HepG2 (cell line): ENCODE measurements around the gene BLOC1S4. TPM values are rescaled to one million over a fixed set of nuclear protein-coding genes. Genes with fewer than 3 reads are reported as not detected.

Experiments
- CBFB ChIP-seq: sonication (generic); formaldehyde crosslinking; IDR thresholded peaks from 2 replicates; pipeline ENCODE4 v1.4.0; 2020; ENCODE audit warnings: missing genetic modification reagents
- HMG20B ChIP-seq: conservative IDR thresholded peaks from 2 replicates; pipeline ENCODE4 v1.6.1; 2016; ENCODE audit warnings: missing genetic modification reagents, missing compliant biosample characterization
- MED1 ChIP-seq: sonication (generic); formaldehyde crosslinking; IDR thresholded peaks from 2 replicates; pipeline ENCODE4 v1.4.0; 2020; ENCODE audit warnings: missing genetic modification reagents
- RBM39 ChIP-seq: fragments of 200-400 bp; formaldehyde crosslinking; IDR thresholded peaks from one replicate; pipeline ENCODE4 v1.6.1; 2018; ENCODE audit warnings: antibody characterized with exemption, mild to moderate bottlenecking, low read depth, low read length; ENCODE audit not compliant: poor library complexity, severe bottlenecking
- RORA ChIP-seq: sonication (generic); formaldehyde crosslinking; IDR thresholded peaks from 2 replicates; pipeline ENCODE4 v1.5.0; 2020; ENCODE audit warnings: mild to moderate bottlenecking, missing genetic modification reagents, moderate library complexity
- STAG1 ChIP-seq: sonication (generic); formaldehyde crosslinking; IDR thresholded peaks from 2 replicates; pipeline ENCODE4 v1.4.0; 2020; ENCODE audit warnings: missing genetic modification reagents
- TBX2 ChIP-seq: sonication (generic); formaldehyde crosslinking; IDR thresholded peaks from 2 replicates; pipeline ENCODE4 v1.5.0; 2020; ENCODE audit warnings: missing genetic modification reagents, mild to moderate bottlenecking, borderline replicate concordance
- ZBTB20 ChIP-seq: sonication (generic); formaldehyde crosslinking; IDR thresholded peaks from 2 replicates; pipeline ENCODE4 v1.8.1; 2023; ENCODE audit warnings: missing genetic modification reagents, low read depth, mild to moderate bottlenecking, borderline replicate concordance
- ZNF33A ChIP-seq: sonication (generic); formaldehyde crosslinking; IDR thresholded peaks from 2 replicates; pipeline ENCODE4 v1.5.1; 2020; ENCODE audit warnings: missing genetic modification reagents, mild to moderate bottlenecking, moderate library complexity, borderline replicate concordance
- ZNF501 ChIP-seq: sonication (generic); formaldehyde crosslinking; IDR thresholded peaks from 2 replicates; pipeline ENCODE4 v1.5.1; 2020; ENCODE audit warnings: mild to moderate bottlenecking, moderate library complexity, missing genetic modification reagents
- ZNF777 ChIP-seq: sonication (generic); formaldehyde crosslinking; IDR thresholded peaks from 2 replicates; pipeline ENCODE4 v1.4.0; 2020; ENCODE audit warnings: missing genetic modification reagents
- ZNF816 ChIP-seq: sonication (generic); formaldehyde crosslinking; IDR thresholded peaks from 2 replicates; pipeline ENCODE4 v1.8.0; 2022; ENCODE audit warnings: missing genetic modification reagents, mild to moderate bottlenecking, borderline replicate concordance
- ZSCAN22 ChIP-seq: sonication (generic); formaldehyde crosslinking; IDR thresholded peaks from 2 replicates; pipeline ENCODE4 v1.4.0; 2020; ENCODE audit warnings: mild to moderate bottlenecking, missing genetic modification reagents
- polyA plus RNA-seq, 8 experiments: library from polyadenylated mRNA; depleted of rRNA in 3 of 8; stranded (reverse) in 7 of 8; unstranded in 1 of 8; fragments of >200 nt; fragmentation: Illumina TruSeq in 4 of 8; extraction: Trizol in 4 of 8; gene quantifications; 2 replicates each; pipeline versions ENCODE4 v1.2.1 to v1.2.3, GENCODE V29; 2011 to 2016; ENCODE audit warnings: low read depth in 4 of 8, missing spikeins in 1 of 8, mixed read lengths in 1 of 8; ENCODE audit not compliant: insufficient read depth in 1 of 8
- total RNA-seq, 5 experiments: library from RNA; depleted of rRNA; stranded (reverse); fragments of >200 nt; fragmentation: Illumina TruSeq; extraction: Trizol; gene quantifications; 2 replicates each; pipeline ENCODE4 v1.2.3, GENCODE V29; 2016; ENCODE audit warnings: low read depth in 1 of 5
- TF ChIP-seq, protein P1 (sequence below): sonication (generic); formaldehyde crosslinking; IDR thresholded peaks from 2 replicates; pipeline ENCODE4 v1.4.0; 2020; ENCODE audit warnings: mild to moderate bottlenecking, missing genetic modification reagents
- TF ChIP-seq, protein P2 (sequence below): IDR thresholded peaks from 2 replicates; pipeline ENCODE4 v1.6.1; 2012; ENCODE audit warnings: low read length, improper control_type of control experiment
- TF ChIP-seq, protein P3 (sequence below): IDR thresholded peaks from 2 replicates; pipeline ENCODE4 v1.6.1; 2016
- TF ChIP-seq, protein P4 (sequence below): sonication (generic); formaldehyde crosslinking; IDR thresholded peaks from 2 replicates; pipeline ENCODE4 v1.9.0; 2022; ENCODE audit warnings: missing genetic modification reagents, mild to moderate bottlenecking, borderline replicate concordance
- TF ChIP-seq, protein P5 (sequence below): sonication (generic); formaldehyde crosslinking; IDR thresholded peaks from 2 replicates; pipeline ENCODE4 v1.5.1; 2020; ENCODE audit warnings: mild to moderate bottlenecking, missing genetic modification reagents, borderline replicate concordance

The BLOC1S4 gene
- total and polyA plus RNA-seq, 2 of the 13 experiments (the other 11 are each of a cell fraction or from before 2014, with no cell fraction given), result 15.5 to 20.9 TPM

DNA sequence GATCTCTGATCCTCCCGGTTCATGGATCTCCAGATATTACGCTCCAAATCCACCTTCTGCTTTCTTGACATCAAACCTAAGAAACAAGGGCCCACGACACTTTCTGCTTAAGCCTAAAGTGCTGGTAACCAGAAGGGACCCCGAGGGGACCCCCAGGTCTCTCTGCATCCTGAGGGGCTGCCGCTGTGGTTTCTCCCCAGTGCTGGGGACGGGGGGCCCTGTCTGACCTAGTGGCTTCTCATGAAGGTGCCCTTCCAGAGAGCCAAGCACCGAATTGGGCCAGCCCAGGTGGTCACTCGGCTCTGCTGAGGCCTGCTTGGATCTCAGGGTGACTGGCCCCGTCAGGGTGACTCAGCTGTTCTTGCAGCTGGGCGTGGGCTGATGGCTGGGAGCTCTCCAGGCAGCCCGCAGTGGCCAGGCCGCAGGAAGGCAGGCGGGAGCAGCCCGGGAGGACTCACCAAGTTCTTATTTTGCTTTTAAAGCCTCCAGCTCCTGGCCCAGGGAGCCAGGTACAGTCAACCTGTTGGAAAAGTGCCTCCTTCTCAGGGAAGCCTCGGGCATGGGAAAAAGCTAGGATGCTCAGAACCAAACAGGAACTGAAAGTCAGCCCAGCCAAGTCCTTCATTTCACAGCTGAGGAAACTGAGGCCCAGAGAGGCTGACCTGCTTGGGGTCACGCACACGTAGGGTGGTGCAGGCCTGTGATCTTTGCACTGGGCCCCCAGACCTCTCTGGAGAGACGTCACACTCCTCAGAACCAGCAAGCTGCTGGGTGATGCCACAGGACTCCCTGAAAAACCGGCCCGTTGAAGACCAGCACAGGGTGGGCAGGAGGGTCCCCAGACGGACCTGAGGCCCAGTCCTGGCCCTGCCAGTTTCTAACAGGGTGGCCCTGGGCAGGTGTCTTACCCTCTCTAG, 16.7 kb downstream of the BLOC1S4 start (continued):
- no peak for TF ChIP-seq HMG20B (CRISPR knock-in tag)
- TF ChIP-seq STAG1 (CRISPR knock-in tag), result peak; percentile 19; the same call in 1 of the 2 replicates
- TF ChIP-seq TBX2 (CRISPR knock-in tag), result no peak
- TF ChIP-seq, protein P1, sequence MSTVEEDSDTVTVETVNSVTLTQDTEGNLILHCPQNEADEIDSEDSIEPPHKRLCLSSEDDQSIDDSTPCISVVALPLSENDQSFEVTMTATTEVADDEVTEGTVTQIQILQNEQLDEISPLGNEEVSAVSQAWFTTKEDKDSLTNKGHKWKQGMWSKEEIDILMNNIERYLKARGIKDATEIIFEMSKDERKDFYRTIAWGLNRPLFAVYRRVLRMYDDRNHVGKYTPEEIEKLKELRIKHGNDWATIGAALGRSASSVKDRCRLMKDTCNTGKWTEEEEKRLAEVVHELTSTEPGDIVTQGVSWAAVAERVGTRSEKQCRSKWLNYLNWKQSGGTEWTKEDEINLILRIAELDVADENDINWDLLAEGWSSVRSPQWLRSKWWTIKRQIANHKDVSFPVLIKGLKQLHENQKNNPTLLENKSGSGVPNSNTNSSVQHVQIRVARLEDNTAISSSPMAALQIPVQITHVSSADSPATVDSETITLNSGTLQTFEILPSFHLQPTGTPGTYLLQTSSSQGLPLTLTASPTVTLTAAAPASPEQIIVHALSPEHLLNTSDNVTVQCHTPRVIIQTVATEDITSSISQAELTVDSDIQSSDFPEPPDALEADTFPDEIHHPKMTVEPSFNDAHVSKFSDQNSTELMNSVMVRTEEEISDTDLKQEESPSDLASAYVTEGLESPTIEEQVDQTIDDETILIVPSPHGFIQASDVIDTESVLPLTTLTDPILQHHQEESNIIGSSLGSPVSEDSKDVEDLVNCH (CRISPR knock-in tag), result no peak
- no peak for TF ChIP-seq ZNF816 (CRISPR knock-in tag)
- TF ChIP-seq RORA (CRISPR knock-in tag), result no peak
- TF ChIP-seq, protein P2, sequence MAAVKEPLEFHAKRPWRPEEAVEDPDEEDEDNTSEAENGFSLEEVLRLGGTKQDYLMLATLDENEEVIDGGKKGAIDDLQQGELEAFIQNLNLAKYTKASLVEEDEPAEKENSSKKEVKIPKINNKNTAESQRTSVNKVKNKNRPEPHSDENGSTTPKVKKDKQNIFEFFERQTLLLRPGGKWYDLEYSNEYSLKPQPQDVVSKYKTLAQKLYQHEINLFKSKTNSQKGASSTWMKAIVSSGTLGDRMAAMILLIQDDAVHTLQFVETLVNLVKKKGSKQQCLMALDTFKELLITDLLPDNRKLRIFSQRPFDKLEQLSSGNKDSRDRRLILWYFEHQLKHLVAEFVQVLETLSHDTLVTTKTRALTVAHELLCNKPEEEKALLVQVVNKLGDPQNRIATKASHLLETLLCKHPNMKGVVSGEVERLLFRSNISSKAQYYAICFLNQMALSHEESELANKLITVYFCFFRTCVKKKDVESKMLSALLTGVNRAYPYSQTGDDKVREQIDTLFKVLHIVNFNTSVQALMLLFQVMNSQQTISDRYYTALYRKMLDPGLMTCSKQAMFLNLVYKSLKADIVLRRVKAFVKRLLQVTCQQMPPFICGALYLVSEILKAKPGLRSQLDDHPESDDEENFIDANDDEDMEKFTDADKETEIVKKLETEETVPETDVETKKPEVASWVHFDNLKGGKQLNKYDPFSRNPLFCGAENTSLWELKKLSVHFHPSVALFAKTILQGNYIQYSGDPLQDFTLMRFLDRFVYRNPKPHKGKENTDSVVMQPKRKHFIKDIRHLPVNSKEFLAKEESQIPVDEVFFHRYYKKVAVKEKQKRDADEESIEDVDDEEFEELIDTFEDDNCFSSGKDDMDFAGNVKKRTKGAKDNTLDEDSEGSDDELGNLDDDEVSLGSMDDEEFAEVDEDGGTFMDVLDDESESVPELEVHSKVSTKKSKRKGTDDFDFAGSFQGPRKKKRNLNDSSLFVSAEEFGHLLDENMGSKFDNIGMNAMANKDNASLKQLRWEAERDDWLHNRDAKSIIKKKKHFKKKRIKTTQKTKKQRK, result no peak
- TF ChIP-seq ZNF501, result no peak
- TF ChIP-seq MED1 (CRISPR knock-in tag), result peak; percentile 87
- TF ChIP-seq, protein P3, sequence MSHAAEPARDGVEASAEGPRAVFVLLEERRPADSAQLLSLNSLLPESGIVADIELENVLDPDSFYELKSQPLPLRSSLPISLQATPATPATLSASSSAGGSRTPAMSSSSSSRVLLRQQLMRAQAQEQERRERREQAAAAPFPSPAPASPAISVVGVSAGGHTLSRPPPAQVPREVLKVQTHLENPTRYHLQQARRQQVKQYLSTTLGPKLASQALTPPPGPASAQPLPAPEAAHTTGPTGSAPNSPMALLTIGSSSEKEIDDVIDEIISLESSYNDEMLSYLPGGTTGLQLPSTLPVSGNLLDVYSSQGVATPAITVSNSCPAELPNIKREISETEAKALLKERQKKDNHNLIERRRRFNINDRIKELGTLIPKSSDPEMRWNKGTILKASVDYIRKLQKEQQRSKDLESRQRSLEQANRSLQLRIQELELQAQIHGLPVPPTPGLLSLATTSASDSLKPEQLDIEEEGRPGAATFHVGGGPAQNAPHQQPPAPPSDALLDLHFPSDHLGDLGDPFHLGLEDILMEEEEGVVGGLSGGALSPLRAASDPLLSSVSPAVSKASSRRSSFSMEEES (CRISPR knock-in tag), result no peak
- no peak for TF ChIP-seq ZNF777 (CRISPR knock-in tag)
- TF ChIP-seq ZBTB20 (CRISPR knock-in tag), result no peak; the same call in 1 of the 2 replicates
- TF ChIP-seq RBM39, result no peak
- TF ChIP-seq, protein P4, sequence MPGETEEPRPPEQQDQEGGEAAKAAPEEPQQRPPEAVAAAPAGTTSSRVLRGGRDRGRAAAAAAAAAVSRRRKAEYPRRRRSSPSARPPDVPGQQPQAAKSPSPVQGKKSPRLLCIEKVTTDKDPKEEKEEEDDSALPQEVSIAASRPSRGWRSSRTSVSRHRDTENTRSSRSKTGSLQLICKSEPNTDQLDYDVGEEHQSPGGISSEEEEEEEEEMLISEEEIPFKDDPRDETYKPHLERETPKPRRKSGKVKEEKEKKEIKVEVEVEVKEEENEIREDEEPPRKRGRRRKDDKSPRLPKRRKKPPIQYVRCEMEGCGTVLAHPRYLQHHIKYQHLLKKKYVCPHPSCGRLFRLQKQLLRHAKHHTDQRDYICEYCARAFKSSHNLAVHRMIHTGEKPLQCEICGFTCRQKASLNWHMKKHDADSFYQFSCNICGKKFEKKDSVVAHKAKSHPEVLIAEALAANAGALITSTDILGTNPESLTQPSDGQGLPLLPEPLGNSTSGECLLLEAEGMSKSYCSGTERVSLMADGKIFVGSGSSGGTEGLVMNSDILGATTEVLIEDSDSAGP (CRISPR knock-in tag), result peak; percentile 42; the same call in 1 of the 2 replicates
- no peak for TF ChIP-seq CBFB (CRISPR knock-in tag)
- TF ChIP-seq ZSCAN22 (CRISPR knock-in tag), result no peak
- no peak for TF ChIP-seq ZNF33A
- TF ChIP-seq, protein P5, sequence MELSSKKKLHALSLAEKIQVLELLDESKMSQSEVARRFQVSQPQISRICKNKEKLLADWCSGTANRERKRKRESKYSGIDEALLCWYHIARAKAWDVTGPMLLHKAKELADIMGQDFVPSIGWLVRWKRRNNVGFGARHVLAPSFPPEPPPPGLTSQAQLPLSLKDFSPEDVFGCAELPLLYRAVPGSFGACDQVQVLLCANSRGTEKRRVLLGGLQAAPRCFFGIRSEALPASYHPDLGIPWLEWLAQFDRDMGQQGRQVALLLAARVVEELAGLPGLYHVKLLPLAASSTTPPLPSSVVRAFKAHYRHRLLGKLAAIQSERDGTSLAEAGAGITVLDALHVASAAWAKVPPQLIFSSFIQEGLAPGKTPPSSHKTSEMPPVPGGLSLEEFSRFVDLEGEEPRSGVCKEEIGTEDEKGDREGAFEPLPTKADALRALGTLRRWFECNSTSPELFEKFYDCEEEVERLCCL (CRISPR knock-in tag), result no peak
